ENCODE measurements around the gene EFCAB6.

The EFCAB6 gene

GRCh38 chr22:43823911-43824665, 12.0 kb upstream of the EFCAB6 start:
- DNase-seq (ENCODE audit: low spot score), result no peak
- in situ Hi-C loops (cut with MboI; ENCODE audit: low pct_unique_long_range_greater_than_20kb, low sequenced_read_pairs, unreplicated experiment), result no loop called here
- TF ChIP-seq, protein P1, sequence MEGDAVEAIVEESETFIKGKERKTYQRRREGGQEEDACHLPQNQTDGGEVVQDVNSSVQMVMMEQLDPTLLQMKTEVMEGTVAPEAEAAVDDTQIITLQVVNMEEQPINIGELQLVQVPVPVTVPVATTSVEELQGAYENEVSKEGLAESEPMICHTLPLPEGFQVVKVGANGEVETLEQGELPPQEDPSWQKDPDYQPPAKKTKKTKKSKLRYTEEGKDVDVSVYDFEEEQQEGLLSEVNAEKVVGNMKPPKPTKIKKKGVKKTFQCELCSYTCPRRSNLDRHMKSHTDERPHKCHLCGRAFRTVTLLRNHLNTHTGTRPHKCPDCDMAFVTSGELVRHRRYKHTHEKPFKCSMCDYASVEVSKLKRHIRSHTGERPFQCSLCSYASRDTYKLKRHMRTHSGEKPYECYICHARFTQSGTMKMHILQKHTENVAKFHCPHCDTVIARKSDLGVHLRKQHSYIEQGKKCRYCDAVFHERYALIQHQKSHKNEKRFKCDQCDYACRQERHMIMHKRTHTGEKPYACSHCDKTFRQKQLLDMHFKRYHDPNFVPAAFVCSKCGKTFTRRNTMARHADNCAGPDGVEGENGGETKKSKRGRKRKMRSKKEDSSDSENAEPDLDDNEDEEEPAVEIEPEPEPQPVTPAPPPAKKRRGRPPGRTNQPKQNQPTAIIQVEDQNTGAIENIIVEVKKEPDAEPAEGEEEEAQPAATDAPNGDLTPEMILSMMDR (IDR thresholded peaks at IDR 0.05; ENCODE audit: extremely low read depth, insufficient read depth, missing control alignments), result no peak

- TF ChIP-seq, protein P1 (IDR thresholded peaks at IDR 0.05; ENCODE audit: extremely low read depth, insufficient read depth, missing control alignments), result no peak
- no peak for DNase-seq (ENCODE audit: low spot score)
- in situ Hi-C loops (cut with MboI; ENCODE audit: low pct_unique_long_range_greater_than_20kb, low sequenced_read_pairs, unreplicated experiment), result no loop called here
Measured at GRCh38 chr22:43823353-43823908, 11.3 kb upstream of the EFCAB6 start.

DNA sequence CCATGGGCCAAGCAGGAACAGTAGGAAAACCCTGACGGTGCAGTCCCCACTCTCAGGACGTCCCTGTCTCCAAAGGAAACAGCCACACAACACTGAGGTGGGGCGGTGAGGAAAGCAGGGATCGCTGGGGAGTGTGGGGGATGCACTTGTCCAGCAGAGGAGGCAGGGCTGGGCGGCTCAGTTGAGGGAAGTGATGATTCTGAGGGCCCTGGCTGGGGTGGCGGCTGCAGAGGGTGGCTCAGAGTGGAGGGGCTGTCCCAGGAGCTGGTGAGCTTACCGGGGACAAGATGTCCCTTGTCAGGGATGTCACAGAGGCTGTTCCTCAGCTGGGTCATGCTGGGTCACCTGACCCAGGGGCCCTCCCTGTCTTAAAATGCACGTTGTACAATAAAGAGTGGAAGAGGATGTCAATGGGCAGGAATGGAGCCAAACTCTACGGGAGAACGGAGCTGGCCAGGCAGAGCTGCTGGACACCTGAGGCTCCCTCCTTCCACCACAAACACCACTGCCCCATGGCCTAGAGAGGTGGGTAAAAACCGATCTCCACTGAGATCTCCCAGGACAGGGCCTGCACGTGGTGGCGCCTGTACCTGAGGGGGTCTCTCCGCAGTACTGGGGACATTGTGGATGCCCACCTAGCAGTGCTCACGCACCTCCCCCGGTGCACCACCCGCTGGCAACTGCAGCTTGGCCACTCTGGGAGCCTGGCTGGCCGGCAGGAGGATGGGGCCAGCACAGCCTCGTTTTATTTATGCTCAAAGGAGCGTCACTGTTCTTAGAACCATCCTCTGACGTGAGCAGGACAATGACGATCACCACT, 9.7 kb upstream of the EFCAB6 start:
- in situ Hi-C loops (cut with MboI; ENCODE audit: low pct_unique_long_range_greater_than_20kb, low sequenced_read_pairs, unreplicated experiment), result no loop called here
- no peak for DNase-seq (ENCODE audit: low spot score)
- TF ChIP-seq, protein P1 (IDR thresholded peaks at IDR 0.05; ENCODE audit: extremely low read depth, insufficient read depth, missing control alignments), result no peak

- in situ Hi-C loops (cut with MboI; ENCODE audit: low pct_unique_long_range_greater_than_20kb, low sequenced_read_pairs, unreplicated experiment), result no loop called here
- DNase-seq (ENCODE audit: low spot score), result no peak
- TF ChIP-seq, protein P1 (IDR thresholded peaks at IDR 0.05; ENCODE audit: extremely low read depth, insufficient read depth, missing control alignments), result no peak
Measured at GRCh38 chr22:43820651-43821305, 8.7 kb upstream of the EFCAB6 start.

DNA sequence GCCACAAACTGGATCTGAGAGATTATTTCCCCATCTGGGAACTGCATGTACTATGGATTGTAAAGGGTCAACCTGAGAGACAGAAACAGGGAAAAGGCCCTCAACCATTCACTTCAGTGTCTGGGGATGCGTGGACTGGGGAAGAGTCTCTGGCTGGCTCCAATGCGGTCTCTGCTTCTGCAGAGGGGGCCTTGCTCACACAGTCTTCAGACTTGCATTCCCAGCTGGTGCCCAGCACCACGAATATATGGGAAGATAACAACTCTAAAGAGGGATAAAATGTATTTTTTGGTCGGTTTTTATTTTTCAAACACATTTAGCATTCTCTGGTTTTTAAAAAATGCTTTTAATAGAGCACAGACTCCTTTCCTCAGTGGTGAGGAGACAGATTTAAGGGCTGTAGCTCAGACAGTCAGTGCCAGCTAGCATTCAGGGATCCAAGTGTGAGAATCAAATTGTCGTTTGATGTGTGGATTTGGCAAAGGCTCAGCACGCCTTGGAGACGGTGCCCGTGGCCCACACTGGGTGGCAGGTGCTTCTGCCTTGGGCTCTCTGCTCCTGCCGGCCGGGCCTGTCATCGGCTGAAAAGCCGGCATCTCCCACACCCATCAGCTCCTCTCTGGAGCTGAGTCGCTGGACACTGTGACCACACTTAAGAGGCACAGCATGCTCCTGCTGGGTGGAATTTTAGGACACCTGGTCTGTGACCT, 8.0 kb upstream of the EFCAB6 start:
- DNase-seq (ENCODE audit: low spot score), result no peak
- in situ Hi-C loops (cut with MboI; ENCODE audit: low pct_unique_long_range_greater_than_20kb, low sequenced_read_pairs, unreplicated experiment), result no loop called here
- TF ChIP-seq, protein P1 (IDR thresholded peaks at IDR 0.05; ENCODE audit: extremely low read depth, insufficient read depth, missing control alignments), result no peak
